Stimulated activated CD4-positive, alpha-beta T cell treated with anti-CD3 and anti-CD28 coated beads, Interleukin-1b, Interleukin-23, amount 100 ng/mL, for 4 hours (primary cell): ENCODE measurements around the gene SPHK2.
"Not testable (repeated sequence)": the region's sequence is repeated elsewhere in the genome, so short reads cannot be mapped to it uniquely, and the experiment has no call there.

Experiments
- DNase-seq, 2 donors: peaks; one replicate each; pipeline ENCODE4 v3.0.0-alpha.2; 2020; ENCODE audit warnings: low read depth in 2 of 2

SPHK2 gene

DNA sequence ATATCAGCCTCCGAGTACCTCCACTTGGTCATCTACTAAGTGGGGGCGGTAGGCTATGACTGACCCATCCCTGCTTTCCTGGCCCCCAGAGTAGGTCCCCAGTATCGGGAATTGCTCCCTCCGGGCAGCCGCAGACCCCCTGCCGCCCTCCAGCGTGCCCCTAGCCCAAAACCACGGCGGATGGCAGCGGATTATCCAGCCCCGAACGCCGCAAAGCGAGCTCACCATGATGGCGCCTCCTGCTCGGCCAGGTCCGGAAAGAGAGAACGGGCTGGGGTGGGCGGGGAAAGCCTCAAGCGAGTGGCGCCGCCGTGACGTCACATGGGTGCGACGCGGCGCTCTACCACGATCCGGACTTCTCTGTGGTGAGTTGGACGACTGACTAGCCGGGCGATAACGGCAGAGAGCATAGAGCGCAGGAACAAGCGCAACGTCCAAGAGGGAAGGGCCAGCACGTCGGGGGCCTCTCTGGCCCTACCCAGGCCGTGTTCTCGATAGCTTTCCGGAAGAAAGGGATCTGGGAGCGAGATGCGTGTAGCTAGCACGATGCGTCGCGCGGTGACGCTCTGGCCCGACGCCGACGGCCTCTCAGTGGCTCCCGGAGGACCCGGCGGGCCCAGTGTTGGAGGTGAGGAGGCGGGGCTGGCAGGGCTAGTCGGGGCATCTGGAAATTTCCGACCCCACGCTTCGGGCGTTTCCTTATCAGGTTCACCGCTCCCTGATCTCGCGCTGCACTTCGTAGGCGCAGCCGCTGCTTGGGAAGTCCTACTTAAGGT, at the start of gene SPHK2, which contains the start of gene RPL18:
SPHK2 (plus strand) TSS at position 591 of the 776 bp plus-strand sequence. CDS start 1,009 bp downstream, outside the sequence.
RPL18 (minus strand) TSS at position 263 of the 776 bp plus-strand sequence; CDS start at position 228, 35 bp downstream.
- DNase-seq: peak; percentile 90 to 92

- no peak for DNase-seq
These were observed 49.5 kb upstream of the SPHK2 start for GRCh38 chr19:48569814-48570213.

DNA sequence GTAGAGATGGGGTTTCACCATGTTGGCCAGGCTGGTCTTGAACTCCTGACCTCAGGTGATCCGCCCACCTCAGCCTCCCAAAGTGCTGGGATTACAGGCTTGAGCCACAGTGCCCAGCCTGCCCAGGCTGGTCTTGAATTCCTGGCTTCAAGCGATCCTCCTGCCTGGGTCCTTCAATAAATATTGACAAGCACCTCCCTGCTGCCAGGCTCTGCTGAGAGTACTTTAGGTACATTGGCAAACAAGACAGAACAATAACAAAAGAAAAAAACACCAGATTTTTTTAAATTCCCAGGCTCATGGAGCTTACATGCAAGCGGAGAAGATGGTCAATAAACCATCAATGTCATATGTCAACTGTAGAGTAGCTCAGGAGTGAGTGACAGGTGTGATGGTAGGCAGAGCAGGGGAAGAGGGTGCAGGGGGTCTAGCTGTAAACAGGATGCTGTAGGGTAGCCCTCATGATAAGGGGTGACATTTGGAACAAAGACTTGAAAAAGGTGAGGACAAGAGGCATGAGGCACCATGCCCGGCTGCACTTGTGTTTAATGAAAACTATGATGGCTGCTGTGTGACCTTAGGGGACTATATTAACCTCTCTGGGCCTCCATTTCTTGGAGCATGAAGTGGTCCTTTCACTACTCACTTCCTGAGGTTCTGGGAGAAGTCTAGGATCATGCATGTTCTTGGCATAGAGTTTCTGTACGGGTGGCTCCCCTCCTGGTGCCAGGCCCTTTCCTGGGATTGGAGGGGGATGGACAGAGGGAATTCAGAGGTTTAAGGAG, 47.7 kb upstream of the SPHK2 start:
- no peak for DNase-seq

DNA sequence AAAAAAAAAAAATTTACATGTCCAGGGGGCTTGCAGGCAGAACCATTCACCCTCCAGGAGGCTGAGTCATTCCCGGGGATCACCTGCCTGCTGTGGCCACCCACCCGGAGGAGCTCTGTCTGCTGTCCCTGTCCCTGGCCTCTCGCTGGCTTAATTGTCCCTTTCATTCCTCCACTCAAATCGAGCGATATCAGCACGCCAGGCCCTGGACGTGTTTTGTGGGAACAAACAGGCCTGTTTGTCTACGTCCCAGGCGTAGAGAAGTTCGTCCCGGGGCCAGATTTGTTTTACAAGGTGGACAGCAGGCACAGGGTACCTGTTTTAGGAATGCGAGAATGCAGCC, 46.2 kb upstream of the SPHK2 start:
- DNase-seq: no peak

- DNase-seq: no peak
These were observed 43.2 kb upstream of the SPHK2 start for GRCh38 chr19:48575931-48576622.

GRCh38 chr19:48577908-48578307, 41.4 kb upstream of the SPHK2 start:
- DNase-seq: not testable (repeated sequence)

GRCh38 chr19:48578891-48579290, 40.4 kb upstream of the SPHK2 start:
- DNase-seq: no peak

DNA sequence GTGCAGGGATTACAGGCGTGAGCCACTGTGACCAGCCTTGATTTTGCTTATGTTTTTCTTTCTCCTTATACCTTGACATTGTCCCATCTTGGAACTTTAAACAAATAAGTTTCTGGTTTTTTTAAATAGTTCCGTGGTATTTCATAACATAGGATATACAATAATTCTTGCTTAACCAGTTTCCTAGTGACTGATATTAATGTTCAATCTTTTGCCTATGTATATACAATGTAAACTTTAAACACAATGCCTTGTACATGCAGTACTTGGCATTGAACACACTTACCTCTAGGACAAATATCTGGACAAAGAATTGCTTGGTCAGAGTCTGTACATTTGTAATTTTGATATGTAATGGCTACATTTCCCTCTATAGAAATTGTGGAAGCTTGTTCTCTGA, 37.1 kb upstream of the SPHK2 start:
- DNase-seq: no peak

- DNase-seq: no peak
These were observed 31.9 kb upstream of the SPHK2 start for GRCh38 chr19:48587387-48587786.

DNA sequence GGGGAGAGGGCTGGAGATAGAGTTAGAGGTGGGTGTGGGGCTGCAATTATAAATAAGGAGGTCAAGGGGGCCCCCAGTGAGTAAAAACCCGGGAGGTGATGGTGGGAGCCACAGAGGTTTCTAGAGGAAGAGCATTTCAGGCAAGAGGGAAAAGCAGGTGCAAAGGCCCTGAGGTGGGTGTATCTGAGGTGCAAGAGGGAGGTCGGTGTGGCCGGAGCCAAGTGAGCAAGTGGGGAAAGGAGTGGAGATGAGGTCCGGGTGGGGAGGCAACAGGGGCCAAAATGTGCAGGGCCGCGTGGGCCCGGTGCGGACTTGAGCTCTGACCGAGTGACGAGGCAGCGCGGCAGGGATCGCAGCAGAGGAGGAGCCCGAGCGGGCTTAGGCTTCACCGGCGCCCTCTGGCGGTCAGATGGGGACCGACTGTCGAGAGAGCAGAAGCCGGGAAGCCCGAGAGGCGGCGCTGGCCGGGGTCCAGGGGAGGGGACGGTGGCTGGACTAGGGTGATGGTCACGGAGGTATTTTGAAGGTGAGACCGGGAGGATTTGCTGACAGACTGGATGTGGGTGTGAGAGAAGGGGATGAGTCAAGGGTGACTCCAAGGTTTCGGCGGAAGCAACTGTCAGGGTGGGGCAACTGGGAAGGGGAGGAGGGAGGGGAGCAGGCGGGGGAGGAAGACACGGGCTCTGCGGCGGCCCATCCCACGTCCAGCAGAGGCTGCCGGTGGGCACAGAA, 30.5 kb upstream of the SPHK2 start:
- DNase-seq: peak; percentile 76 to 86

- DNase-seq: no peak
These were observed 28.3 kb upstream of the SPHK2 start for GRCh38 chr19:48591021-48591420.

DNA sequence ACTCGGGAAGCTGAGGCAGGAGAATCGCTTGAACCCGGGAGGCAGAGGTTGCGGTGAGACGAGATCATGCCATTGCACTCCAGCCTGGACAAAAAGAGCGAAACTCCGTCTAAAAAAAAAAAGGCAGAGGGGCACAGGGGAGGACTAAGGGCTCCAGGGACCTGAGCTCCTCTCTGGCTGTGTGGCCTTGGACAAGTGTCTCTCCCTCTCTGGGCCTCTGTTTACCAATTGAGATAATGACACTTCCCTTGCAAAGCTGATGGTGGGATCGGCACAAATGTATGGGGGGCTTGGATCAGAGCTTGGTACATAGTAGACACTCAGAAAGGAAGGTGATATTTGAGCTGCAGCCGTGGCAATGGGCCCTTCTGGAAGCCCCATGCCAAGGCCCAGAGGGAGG, 24.1 kb upstream of the SPHK2 start:
- no peak for DNase-seq

GRCh38 chr19:48595833-48596232, 23.5 kb upstream of the SPHK2 start:
- no peak for DNase-seq

DNA sequence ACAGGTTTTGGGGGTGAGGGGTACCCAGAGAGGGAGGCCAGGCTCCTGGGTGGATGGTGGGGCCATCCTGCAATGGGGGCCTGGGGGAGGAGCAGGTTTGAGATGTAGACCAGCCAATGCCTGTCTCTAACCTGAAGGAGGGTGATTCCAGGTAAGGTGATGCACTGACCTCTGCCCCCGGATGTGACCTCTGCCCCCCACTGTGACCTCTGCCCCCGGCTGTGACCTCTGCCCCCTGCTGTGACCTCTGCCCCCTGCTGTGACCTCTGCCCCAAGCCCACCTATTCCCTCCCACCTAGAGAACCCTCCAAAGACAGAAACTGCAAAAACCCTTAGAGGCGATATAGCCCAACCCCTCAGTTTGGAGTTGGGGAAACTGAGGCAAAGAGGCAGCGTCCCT, 23.1 kb upstream of the SPHK2 start:
- DNase-seq: no peak

GRCh38 chr19:48596679-48597465, 22.4 kb upstream of the SPHK2 start:
- DNase-seq: no peak

DNA sequence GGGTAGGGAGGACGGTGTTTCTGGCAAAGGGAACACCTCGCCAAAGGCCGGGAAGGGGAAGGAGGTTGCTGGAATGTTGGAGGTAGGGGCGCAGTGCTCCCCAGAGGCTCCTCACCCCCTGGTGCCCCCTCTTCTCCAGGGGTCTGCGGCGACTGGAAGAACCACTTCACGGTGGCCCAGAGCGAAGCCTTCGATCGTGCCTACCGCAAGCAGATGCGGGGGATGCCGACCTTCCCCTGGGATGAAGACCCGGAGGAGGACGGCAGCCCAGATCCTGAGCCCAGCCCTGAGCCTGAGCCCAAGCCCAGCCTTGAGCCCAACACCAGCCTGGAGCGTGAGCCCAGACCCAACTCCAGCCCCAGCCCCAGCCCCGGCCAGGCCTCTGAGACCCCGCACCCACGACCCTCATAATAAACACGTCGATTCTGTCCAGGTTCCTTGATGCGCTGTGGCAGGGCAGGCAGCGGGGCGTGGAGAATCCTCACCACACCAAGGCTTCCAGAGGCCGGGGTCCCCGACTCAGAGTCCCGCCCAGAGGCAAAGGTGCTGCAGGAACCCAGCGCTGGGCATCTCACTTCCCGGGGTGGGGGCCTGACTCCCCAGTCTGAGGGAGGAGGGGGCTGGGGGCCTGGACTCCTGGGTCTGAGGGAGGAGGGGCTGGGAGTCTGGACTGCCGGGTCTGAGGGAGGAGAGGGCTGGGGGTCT, 20.2 kb upstream of the SPHK2 start:
- DNase-seq: no peak

DNA sequence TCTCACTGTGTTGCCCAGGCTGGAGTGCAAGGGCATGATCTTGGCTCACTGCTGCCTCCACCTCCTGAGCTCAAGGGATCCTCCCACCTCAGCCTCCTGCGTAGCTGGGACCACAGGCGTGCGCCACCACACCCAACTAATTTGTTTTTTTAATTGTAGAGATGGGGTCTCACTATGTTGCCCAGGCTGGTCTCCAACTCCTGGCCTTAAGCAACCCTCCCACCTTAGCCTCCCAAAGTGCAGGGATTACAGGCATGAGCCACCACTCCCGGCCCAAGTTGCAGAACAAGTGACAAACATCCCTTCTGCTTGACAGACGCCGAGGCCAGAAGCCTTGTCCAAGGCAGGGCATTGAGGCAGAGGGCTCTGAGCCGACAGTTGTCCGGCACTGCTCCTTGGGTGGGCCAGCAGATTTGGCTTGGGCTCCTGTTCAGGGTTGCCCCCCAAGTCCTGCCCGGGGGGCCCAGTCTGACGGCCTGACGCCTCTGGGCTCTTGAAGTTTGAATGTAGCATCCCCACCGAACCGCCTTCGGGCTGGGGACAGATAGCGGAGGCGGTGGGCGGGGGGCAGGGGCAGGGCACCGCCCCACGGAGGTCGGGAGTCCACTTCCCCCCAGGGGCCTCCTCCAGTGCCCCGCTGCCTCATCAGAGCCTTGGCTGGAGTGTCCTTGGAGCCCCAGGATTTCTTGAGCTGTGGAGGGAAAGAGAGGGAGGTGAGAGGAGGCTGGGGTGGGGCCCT, 18.5 kb upstream of the SPHK2 start:
- DNase-seq: no peak

- no peak for DNase-seq
These were observed 16.3 kb upstream of the SPHK2 start for GRCh38 chr19:48603001-48603400.

- DNase-seq: no peak
These were observed 15.9 kb upstream of the SPHK2 start for GRCh38 chr19:48603449-48603848.

- DNase-seq: no peak
These were observed 15.5 kb upstream of the SPHK2 start for GRCh38 chr19:48603850-48604249.
